Tibial nerve (tissue), 4 donors: ENCODE data around the gene DAND5. TPM values are rescaled to one million over a fixed set of nuclear protein-coding genes. Genes with fewer than 3 reads are reported as not detected.
A peak's percentile ranks its signal among the peaks of the same experiment; 100 is the strongest.

ENCODE experiments used
- DNase-seq, 2 donors: peaks; one replicate each; pipeline ENCODE4 v3.0.0-alpha.2; 2019; ENCODE audit warnings: low spot score in 2 of 2
- H3K27ac ChIP-seq, 4 donors: fragments of 200-600 bp; sonication (generic) in 3 of 4; one replicate each; pipeline ENCODE4 v1.5.1; 2017 to 2019; ENCODE audit warnings: mild to moderate bottlenecking in 1 of 4
- H3K27me3 ChIP-seq, 2 donors: fragments of 200-600 bp; sonication (generic) in 1 of 2; one replicate each; pipeline versions ENCODE4 v1.5.1 to v1.6.0; 2017 to 2019
- H3K36me3 ChIP-seq, 3 donors: fragments of 200-600 bp; sonication (generic); one replicate each; pipeline ENCODE4 v1.5.1; 2018 to 2019
- H3K4me1 ChIP-seq, 4 donors: fragments of 200-600 bp; sonication (generic) in 3 of 4; one replicate each; pipeline ENCODE4 v1.5.1; 2017 to 2019
- H3K4me3 ChIP-seq, 4 donors: fragments of 200-600 bp; sonication (generic) in 3 of 4; one replicate each; pipeline ENCODE4 v1.5.1; 2017 to 2019; ENCODE audit warnings: mild to moderate bottlenecking in 1 of 4, moderate library complexity in 1 of 4
- H3K9me3 ChIP-seq, 4 donors: fragments of 200-600 bp; sonication (generic) in 3 of 4; one replicate each; pipeline ENCODE4 v1.5.1; 2017 to 2019
- EP300 ChIP-seq, 2 donors: sonication (generic); formaldehyde crosslinking; IDR thresholded peaks; one replicate each; pipeline ENCODE4 v1.6.1; 2017; ENCODE audit warnings: antibody characterized with exemption in 2 of 2, mild to moderate bottlenecking in 1 of 2
- POLR2A ChIP-seq, 2 donors: fragments of 450-650 bp; IDR thresholded peaks; one replicate each; pipeline ENCODE4 v1.6.1; 2017; ENCODE audit warnings: antibody characterized with exemption in 2 of 2, mild to moderate bottlenecking in 2 of 2, moderate library complexity in 2 of 2
- WGBS, 2 donors: methylation state at CpG; one replicate each; pipeline ENCODE4 v1.1.5; 2018; 5-methylcytosine and 5-hydroxymethylcytosine counted together
- total RNA-seq, 4 donors: library from RNA; depleted of rRNA; stranded (reverse); fragments of >200 nt; gene quantifications; one replicate each; pipeline ENCODE4 v1.1.0, GENCODE V29; 2016
- TF ChIP-seq, protein P1 (sequence below), 5 experiments: fragments of 200-600 bp in 3 of 5; fragments of 450-650 bp in 2 of 5; sonication (generic) in 3 of 5; IDR thresholded peaks; one replicate each; pipeline ENCODE4 v1.5.1; 2016 to 2019; ENCODE audit warnings: antibody characterized with exemption in 5 of 5, mild to moderate bottlenecking in 3 of 5, moderate library complexity in 2 of 5

DAND5 gene
- total RNA-seq, 4 donors from 2014 or later = not detected

DNA sequence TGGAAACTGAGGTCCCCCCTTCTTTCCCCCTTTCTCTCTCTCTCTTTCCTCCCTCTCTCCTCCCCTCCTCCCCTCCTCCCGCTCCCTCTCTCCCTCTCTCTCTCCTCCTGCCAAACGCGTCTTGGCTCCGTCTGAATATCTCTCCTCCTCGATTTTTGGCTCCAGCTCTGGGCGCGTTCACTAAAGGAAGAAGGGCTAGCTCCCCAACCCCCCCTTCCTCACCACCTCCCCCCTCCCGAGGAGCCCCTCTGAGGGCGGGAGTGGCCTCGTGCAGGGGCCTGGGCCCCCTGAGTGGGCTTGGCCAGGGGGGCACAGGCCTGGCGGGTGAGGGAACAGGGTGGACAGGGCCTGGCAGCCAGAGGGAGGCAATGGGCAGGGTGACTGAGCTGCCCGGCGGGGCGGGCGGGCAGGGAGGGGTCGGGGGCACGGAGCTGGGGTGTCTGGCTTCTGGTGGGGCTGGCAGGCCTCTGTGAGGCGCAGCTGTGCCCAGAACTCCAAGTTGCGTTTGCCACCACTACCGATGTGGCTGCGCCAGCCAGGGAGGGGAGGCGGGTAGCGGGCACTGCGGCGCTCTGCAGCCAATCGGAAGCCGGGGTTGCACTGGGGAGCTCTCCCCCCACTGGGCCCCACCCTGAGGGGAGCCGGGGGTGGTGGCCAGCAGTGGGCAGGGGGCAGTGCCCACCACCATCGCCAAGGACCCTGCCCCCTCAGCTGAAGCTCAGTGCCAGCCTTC lies 33.0 kb downstream of the DAND5 start:
- Histone ChIP-seq H3K4me3 (peak overlapping the region; percentile 18 to 47 (median 34)), H3K27ac (peak overlapping the region; percentile 73 to 95 (median 87)), H3K4me1 (peaks cover 0 to 91% (median 31%) of the 10 kb centered on the region in 4 donors), H3K9me3 (no peaks in the 10 kb centered on the region), H3K36me3 (no peaks in the 10 kb centered on the region), H3K27me3 (no peaks in the 10 kb centered on the region)
- WGBS, 2 donors = 15% methylated on average over 19 to 22 of the region's 29 CpGs
- DNase-seq = peak in 1 of 2 donors; percentile 78
- TF ChIP-seq POLR2A (IDR thresholded peaks at IDR 0.05) (no peak), EP300 (IDR thresholded peaks at IDR 0.05) (peak in 1 of 2 donors; percentile 18)
- TF ChIP-seq, protein P1, sequence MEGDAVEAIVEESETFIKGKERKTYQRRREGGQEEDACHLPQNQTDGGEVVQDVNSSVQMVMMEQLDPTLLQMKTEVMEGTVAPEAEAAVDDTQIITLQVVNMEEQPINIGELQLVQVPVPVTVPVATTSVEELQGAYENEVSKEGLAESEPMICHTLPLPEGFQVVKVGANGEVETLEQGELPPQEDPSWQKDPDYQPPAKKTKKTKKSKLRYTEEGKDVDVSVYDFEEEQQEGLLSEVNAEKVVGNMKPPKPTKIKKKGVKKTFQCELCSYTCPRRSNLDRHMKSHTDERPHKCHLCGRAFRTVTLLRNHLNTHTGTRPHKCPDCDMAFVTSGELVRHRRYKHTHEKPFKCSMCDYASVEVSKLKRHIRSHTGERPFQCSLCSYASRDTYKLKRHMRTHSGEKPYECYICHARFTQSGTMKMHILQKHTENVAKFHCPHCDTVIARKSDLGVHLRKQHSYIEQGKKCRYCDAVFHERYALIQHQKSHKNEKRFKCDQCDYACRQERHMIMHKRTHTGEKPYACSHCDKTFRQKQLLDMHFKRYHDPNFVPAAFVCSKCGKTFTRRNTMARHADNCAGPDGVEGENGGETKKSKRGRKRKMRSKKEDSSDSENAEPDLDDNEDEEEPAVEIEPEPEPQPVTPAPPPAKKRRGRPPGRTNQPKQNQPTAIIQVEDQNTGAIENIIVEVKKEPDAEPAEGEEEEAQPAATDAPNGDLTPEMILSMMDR (IDR thresholded peaks at IDR 0.05) = peak in 4 of 5 experiments; percentile 7 to 54 (median 28)

- Histone ChIP-seq H3K9me3 (no peaks in the 10 kb centered on the region), H3K27ac (peak overlapping the region; percentile 73 to 95 (median 87)), H3K4me3 (no peak overlapping the region), H3K27me3 (no peaks in the 10 kb centered on the region), H3K4me1 (peaks cover 0 to 91% (median 30%) of the 10 kb centered on the region in 4 donors), H3K36me3 (no peaks in the 10 kb centered on the region)
- peak in 1 of 2 donors; percentile 6 for DNase-seq
- WGBS, 2 donors = 74 to 79% methylated on average over 14 to 15 of the region's 15 CpGs
- TF ChIP-seq, protein P1 (IDR thresholded peaks at IDR 0.05) = no peak
- TF ChIP-seq EP300 (IDR thresholded peaks at IDR 0.05) = no peak
- no peak for TF ChIP-seq POLR2A (IDR thresholded peaks at IDR 0.05)
Observed at GRCh38 chr19:13003081-13003480, 33.7 kb downstream of the DAND5 start.

- TF ChIP-seq, protein P1 (IDR thresholded peaks at IDR 0.05) = no peak
- TF ChIP-seq POLR2A (IDR thresholded peaks at IDR 0.05) = no peak
- Histone ChIP-seq H3K27ac (peak overlapping the region in 1 of 4 donors; percentile 31), H3K4me1 (peaks cover 0 to 96% (median 32%) of the 10 kb centered on the region in 4 donors), H3K4me3 (no peak overlapping the region), H3K9me3 (no peaks in the 10 kb centered on the region), H3K36me3 (peaks cover 0 to 4% (median 0%) of the 10 kb centered on the region in 3 donors), H3K27me3 (no peaks in the 10 kb centered on the region)
- DNase-seq = no peak
- 86 to 96% methylated on average over 7 of the region's 7 CpGs for WGBS, 2 donors
Observed at GRCh38 chr19:13004273-13004672, 34.9 kb downstream of the DAND5 start.

DNA sequence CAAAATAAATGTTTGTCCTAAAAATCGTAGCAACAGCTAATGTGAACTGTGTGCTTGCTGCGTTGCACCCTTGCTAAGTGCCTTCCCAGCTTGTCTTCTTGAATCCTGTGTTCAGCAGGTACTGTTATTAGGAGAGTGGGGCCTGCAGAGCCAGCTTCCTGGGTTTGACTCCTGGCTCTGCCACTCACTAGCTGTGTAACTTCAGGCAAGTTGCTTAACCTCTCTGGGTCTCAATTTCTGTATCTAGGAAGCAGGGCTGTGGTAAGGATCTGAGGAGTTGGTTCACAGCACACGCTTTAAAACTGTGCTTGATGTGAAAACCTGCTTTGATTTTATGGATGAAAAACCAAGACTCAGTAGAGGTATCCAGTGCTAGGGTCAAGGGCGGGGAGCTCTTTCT lies 35.9 kb downstream of the DAND5 start:
- Histone ChIP-seq H3K9me3 (no peaks in the 10 kb centered on the region), H3K4me1 (peaks cover 0 to 97% (median 42%) of the 10 kb centered on the region in 4 donors), H3K27ac (peak overlapping the region in 1 of 4 donors; percentile 67), H3K36me3 (peaks cover 0 to 4% (median 0%) of the 10 kb centered on the region in 3 donors), H3K4me3 (no peak overlapping the region), H3K27me3 (no peaks in the 10 kb centered on the region)
- 85 to 95% methylated on average over 4 of the region's 4 CpGs for WGBS, 2 donors
- DNase-seq = no peak
- TF ChIP-seq POLR2A (IDR thresholded peaks at IDR 0.05) (no peak), EP300 (IDR thresholded peaks at IDR 0.05) (no peak)
- TF ChIP-seq, protein P1 (IDR thresholded peaks at IDR 0.05) = no peak

DNA sequence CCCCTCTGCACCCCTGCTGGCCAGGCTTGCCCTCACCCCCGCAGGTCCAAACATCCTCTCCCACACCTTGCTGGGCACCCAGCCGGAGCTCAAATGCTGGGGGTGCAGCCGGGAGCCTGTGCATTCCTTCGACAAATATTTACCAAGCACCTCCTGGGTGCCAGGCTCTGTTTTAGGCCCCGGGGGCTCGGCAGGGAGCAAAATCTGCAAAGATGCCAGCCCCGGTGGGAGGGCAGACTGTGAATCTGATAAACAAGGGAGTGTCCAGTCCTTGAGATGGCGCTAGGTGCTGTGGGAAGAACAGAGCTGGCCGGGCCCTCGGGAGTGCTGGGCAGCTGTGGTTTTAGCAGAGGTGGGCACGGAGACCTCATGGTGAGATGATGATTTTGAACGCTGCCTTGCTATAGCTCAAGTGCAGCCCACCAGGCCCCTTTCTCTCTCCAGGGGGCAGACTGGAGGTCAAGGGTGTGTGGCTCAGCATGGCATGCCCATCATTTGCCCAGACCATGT lies 36.5 kb downstream of the DAND5 start:
- DNase-seq = no peak

More for the DNA sequence above, 36.5 kb downstream of the DAND5 start:
- Histone ChIP-seq H3K27me3 (no peaks in the 10 kb centered on the region), H3K27ac (peak overlapping the region in 3 of 4 donors; percentile 11 to 67 (median 24)), H3K4me1 (peaks cover 0 to 97% (median 47%) of the 10 kb centered on the region in 4 donors), H3K36me3 (peaks cover 0 to 4% (median 0%) of the 10 kb centered on the region in 3 donors), H3K4me3 (no peak overlapping the region), H3K9me3 (no peaks in the 10 kb centered on the region)
- TF ChIP-seq, protein P1 (IDR thresholded peaks at IDR 0.05) = no peak
- TF ChIP-seq EP300 (IDR thresholded peaks at IDR 0.05) = no peak
- no peak for TF ChIP-seq POLR2A (IDR thresholded peaks at IDR 0.05)
- WGBS, 2 donors = 75 to 79% methylated on average over 12 of the region's 12 CpGs
